Fibroblast of pulmonary artery (primary cell): ENCODE measurements around the gene YPEL1.
"Not testable (repeated sequence)": the region's sequence is repeated elsewhere in the genome, so short reads cannot be mapped to it uniquely, and the experiment has no call there.

Source experiments
- DNase-seq: peaks from one replicate; pipeline ENCODE4 v3.0.0-alpha.2; 2010; ENCODE audit warnings: low read depth
- H3K4me3 ChIP-seq: replicated peaks from 2 replicates; pipeline ENCODE4 v1.5.1; 2011; ENCODE audit warnings: low read depth, mild to moderate bottlenecking, control low read depth, low read length, moderate library complexity
- CTCF ChIP-seq: IDR thresholded peaks from 2 replicates; pipeline ENCODE4 v1.5.1; 2011; ENCODE audit warnings: mild to moderate bottlenecking, control low read depth, low read length, inconsistent platforms; ENCODE audit errors: missing control alignments

The YPEL1 gene

GRCh38 chr22:21738966-21739365 is 3.4 kb upstream of the YPEL1 start:
- H3K4me3 ChIP-seq, result no peak overlapping the region
- DNase-seq, result no peak
- no peak for TF ChIP-seq CTCF

- H3K4me3 ChIP-seq, result no peak overlapping the region
- TF ChIP-seq CTCF, result no peak
- DNase-seq, result no peak
These were observed 2.5 kb upstream of the YPEL1 start for GRCh38 chr22:21738081-21738480.

GRCh38 chr22:21736948-21737347 is 1.4 kb upstream of the YPEL1 start:
- no peak for TF ChIP-seq CTCF
- DNase-seq, result no peak

GRCh38 chr22:21736084-21736642 is 569 bp upstream of the YPEL1 start:
- no peak for TF ChIP-seq CTCF
- H3K4me3 ChIP-seq, result peak overlapping the region; percentile 49
- DNase-seq, result no peak

More at GRCh38 chr22:21736948-21737347, 1.4 kb upstream of the YPEL1 start:
- no peak overlapping the region for H3K4me3 ChIP-seq

- no peak for DNase-seq
- H3K4me3 ChIP-seq, result peak overlapping the region; percentile 33
- no peak for TF ChIP-seq CTCF
These were observed 924 bp downstream of the YPEL1 start for GRCh38 chr22:21734540-21735199.

GRCh38 chr22:21731503-21731902 is 4.1 kb downstream of the YPEL1 start:
- no peak overlapping the region for H3K4me3 ChIP-seq
- no peak for TF ChIP-seq CTCF
- DNase-seq, result no peak

- DNase-seq, result no peak
- no peak for TF ChIP-seq CTCF
- no peak overlapping the region for H3K4me3 ChIP-seq
These were observed 4.9 kb downstream of the YPEL1 start for GRCh38 chr22:21730535-21731308.

- not testable (repeated sequence) for DNase-seq, H3K4me3 ChIP-seq
These were observed 6.4 kb downstream of the YPEL1 start for GRCh38 chr22:21729184-21729583.
